ENCODE measurements around the gene ENPP1.

Gene ENPP1

DNA sequence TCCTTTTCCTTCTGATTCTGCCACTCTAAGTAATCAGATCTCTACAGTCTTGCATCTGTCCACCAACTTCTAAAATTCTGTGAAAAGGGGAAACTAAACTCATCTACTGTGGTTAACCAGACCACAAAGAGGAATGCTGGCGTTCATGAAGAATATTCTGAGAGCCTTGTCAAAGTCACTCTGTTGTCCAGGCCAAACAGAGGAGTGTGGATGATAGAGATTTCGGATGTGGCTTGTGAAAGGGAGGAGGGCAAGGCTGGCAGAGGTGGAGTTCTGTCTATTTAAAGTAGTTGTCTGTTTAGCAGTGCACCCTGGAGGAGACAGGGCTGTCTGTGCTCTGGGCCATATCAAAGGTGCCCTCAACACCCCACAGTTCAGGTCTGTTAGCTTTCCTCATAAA lies 109.5 kb downstream of the ENPP1 start:
- no peak for DNase-seq

DNA sequence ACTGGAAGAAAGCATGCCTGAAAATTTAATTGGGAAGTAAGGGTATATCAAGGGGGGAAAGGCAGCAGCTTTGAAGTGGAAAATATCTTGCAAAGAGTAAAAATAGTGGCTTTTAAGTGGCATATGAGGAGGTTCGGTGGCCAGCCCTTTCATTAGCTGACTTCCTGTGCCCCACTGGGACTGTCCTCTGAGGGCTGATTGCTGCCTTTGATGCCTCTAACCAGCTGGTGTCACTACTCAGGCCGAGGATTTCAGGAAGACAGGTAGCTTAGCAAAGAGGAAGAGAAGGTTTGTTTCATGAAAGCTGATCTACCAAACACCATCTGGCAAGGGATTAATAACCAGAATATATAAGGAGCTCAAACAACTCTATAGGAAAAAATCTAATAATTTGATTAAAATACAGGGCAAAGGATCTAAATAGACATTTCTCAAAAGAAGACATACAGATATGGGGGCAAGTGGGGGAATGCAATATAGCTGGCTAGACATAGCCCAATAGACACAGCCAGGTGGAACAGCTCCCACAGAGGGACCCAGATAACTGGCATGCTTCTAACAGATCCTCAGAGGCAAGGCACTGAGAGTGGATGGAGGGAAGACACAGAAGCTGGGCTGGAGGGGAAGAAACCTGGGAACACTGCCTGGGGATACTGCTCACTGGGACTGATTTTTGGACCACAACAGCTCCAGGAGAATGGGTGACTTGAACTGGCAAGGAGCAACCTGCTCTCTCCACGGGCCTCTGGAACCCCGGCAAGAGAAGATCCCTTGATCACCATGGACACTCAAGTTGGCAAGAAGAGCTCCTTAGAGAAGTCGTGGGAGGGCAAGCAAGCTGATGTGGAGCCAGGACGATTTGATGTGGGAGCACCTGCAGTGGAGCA lies 110.2 kb downstream of the ENPP1 start:
- DNase-seq = no peak

DNA sequence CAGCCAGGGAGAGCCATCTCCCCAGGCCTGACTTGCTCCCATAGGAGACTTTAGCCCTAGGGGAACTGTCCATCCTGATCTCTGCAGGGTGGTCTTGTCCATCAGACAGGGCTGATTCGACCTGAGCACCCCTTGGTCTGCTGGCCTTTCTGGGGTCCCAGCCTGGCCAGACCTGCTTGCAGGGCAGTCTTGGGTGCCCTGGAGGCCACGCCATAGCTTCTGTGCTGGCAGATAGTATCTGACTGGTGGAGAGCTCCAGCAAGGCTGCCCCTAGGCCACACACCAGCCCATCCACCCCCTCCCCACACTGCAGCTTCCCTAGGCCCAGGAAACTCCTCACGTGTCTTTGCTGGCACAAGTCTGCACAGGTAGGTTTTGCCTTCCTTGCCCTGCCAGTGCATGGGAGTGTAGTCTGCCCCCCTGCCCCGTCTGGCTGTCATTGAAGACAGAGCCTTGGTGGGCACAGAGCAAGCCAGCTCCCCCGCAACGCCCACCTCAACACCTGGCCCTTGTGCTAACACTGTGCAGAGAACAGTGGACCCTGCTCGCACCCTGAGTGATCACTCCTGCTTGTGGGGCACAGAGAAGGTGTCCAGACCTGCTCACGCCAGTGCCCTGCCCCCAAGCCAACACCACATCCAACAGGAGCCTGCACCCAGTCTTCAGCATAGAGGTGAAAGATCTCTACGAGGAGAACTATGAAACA lies 111.0 kb downstream of the ENPP1 start:
- no peak for DNase-seq

DNA sequence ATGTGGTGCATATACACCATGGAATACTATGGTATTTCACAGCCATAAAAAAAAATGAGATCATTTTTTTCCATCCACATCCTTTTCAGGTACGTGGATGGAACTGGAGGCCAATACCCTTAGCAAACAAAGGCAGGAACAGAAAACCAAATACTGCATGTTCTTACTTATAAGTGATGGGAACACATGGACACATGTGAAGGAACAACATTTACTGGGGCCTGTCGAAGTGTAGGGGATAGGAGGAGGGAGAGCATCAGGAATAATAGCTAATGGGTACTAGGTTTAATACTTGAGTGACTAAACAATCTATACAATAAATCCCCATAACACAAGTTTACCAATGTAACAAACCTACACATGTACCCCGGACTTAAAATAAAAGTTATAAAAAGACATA lies 112.8 kb downstream of the ENPP1 start:
- DNase-seq = no peak

DNA sequence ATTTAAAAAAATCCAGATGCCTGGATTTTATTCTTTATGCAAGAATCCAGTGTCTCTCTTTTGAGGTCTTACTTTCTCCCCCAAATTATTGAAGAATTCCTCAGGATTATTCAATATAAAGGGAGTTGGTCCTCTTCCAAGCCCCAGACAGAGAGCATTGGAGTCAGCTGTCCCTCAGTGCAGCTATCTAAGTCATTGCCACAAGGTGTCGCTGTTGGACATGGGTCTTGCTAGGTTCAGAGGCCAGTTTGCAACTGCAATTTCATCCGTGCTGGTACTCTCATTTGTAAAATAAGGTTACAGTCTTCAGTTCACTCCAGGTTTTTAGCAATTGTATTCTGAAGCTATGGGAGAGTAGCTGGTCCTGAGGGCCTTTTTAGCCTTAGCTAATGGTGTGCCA lies 115.5 kb downstream of the ENPP1 start:
- no peak for DNase-seq

DNA sequence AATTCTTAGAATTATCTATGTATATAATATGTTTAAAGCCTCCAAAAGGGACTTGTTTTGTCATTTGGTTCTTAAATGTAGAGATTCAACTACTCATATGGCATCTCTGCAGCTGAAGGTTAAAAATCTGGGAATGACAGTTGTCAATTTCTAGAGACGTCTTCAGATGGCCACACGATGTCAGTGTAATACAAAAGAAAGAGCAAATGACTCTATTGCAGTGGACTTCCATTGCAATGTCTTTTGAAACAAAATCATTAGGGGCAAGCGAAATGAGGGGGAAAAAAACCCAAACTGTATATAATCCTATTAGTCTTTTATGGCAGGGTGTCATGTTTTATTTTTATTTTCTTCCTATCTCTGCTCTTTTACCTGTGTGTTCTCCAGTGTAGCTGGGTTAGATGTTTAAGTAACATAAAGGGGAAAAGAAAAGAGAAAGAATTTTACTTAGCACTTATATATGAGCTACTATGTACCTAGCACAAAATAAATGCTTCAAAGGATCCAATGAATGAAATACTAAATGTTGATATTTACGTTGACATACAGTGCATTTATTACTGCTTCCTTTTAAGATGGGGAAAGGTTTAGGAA lies 117.2 kb downstream of the ENPP1 start:
- DNase-seq = no peak

DNA sequence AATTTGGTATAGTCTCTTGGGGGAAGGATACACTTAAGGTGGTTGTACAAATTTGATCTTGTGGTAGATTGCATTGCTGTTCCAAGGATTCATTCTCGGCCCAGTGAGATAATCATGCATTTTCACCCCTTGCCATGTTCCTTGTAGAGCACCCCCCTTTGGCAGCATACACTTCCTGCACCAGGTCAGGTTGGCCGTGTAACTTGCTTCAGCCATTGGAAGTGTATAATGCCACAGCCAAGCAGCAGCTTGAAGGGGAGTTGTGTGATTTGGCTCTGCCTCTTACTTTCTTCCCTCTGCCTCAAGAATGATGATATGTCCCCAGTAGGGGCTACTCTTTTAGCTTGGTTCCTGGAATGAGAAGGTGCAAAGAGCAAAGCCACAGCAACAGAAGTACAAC lies 121.4 kb downstream of the ENPP1 start:
- no peak for DNase-seq

DNA sequence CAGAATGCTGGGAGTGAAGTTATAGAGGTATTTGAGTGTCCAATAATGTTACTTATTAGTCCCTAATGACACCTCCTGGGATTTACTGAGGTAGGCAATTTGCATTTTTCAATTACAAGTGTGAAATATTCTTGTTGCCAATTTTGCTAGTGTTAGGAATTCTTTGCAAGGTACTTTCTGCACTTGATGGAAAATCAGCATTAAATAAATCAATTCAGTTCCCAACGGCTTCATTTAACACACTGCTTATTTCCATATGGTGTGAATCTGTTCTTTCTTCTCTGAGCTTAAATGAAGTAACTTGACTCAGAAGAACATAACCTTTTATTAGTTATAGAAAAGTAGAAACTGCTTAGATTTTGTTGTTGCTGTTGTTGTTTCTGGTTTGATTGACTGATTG lies 122.2 kb downstream of the ENPP1 start:
- DNase-seq = no peak

DNA sequence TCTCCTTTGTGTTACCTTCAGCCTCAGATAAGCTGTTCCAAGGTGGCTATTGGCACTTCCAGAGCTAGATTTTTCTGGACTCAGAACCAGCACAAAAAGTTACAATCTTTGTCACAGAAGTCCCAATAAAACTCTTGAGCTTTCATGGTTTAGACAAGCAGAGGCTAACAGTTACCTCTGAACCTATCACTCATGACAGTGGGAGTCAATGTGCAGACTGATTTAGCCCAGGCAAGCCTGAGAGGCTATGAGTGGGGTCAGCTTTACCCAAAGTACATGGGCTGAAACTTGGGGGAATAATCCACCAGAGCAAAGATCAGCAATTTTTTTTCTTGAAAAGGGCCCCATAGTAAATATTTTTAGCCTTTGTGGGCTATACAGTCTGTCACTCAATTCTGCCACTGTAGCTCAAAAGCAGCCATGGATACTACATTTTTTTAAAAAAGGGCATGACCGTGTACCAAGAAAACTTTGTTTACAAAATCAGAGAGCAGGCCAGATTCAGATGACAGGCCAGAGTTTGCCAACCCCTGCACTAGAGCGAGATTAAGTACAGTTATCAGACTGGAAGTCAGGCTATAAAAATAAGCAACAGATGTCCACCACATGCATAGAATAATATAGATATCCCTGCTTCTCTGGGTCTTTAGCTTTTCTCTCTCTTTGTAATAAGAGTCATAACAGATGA lies 123.4 kb downstream of the ENPP1 start:
- DNase-seq = no peak

DNA sequence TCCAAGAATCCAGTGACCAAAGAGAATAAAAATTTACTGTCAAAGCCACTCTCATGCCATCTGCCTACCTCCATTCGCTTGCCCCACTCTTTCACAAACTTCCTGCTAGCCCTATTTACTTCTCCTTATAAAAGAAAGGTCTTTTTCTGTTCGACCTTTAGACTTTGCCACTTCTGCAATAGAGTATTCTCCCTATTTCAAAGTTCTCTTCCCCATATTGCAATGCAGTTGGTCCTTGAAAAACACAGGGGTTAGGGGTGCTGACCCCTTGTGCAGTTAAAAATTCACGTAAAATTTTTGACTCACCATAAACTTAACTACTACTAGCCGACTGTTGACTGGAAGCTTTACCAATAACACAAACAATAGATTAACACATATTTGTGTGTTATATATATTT lies 128.3 kb downstream of the ENPP1 start:
- DNase-seq = no peak

DNA sequence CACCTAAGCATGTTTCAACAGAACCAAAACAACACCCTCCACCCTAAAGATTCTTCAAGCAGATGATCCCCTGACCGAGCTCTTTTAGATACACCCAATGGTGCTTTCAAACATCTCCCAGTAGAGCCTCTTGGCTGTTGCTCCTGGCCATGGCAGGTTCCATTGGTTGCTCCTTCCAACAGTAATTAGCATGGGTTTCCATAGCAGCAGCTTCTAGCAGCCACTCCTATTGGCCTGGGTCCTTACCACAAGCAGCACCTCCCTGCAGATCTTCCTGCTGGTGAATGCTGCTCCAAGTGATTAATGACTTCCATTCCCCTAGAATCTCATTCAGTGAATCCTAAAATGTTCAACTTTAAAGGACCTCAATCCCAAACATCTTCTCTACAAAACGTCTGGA lies 129.4 kb downstream of the ENPP1 start:
- DNase-seq = no peak

DNA sequence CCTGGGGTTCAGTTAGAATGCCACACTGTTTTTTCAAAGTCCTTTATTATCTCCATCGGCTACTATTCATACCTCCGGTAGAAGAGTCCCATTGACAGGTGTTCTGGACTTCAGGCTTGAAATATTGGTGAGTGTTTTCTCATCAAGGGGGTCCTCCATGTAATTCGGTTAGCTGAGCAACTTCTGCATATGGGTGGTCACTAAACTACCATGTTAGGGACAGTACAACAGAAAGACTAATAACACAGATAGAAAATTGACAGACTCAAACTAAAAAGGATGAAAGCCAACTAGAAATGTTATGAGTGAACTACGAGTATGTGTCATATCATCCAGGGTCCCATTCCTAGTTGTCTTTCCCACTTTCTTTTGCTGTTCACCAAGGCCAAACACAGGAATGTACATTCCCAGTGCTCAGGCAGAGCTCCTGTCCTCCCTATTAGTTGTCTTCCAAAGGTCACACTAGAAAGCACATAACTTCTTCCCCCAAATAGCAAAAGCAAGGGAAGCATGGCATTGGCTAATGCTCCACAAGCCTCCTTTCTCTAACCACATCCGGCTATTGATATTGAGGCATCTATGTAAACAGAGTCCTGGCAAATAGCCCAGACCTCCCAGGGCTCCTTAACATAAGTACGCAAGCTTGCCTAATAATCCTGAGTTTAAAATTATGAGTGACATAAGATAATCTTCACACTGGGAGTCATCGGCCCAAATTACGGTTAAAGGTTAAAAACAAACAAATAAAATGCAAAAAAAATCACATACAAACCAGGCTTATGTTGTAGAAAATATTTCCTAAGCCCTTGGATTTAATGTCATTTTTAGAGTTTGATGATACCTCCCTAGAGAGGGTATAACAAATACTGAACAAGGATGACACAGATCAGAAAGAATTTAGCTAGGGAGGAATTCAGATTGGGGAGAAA lies 130.1 kb downstream of the ENPP1 start:
- no peak for DNase-seq

All from effector CD8-positive, alpha-beta T cell (primary cell).